ENCODE results near the gene PRKACB. TPM values are rescaled to one million over a fixed set of nuclear protein-coding genes. Genes with fewer than 3 reads are reported as not detected.

The PRKACB gene
- total RNA-seq, 1 experiment from 2014 or later = 28.5 TPM

GRCh38 chr1:84168783-84169182, 24.7 kb downstream of the PRKACB start:
- no peak for DNase-seq
- H3K27me3 Mint-ChIP-seq (ENCODE audit: unreplicated experiment) = no peaks in the 10 kb centered on the region
- H3K27ac Mint-ChIP-seq (ENCODE audit: unreplicated experiment) = no peak overlapping the region
- TF ChIP-seq CTCF (IDR thresholded peaks at IDR 0.05; ENCODE audit: unreplicated experiment) = no peak
- BruUV-seq (replicated peaks) = no TSS peak
- peaks cover 20% of the 10 kb centered on the region for H3K4me1 Mint-ChIP-seq (ENCODE audit: low read depth, unreplicated experiment)
- H3K9me3 Mint-ChIP-seq (ENCODE audit: low read depth, unreplicated experiment) = no peaks in the 10 kb centered on the region
- H3K4me3 Mint-ChIP-seq (ENCODE audit: low read depth, unreplicated experiment) = no peak overlapping the region
- intact Hi-C loops (cut with micrococcal nuclease; ENCODE audit: unreplicated experiment) = no loop called here
- no peaks in the 10 kb centered on the region for H3K36me3 Mint-ChIP-seq (ENCODE audit: insufficient read depth, unreplicated experiment)
- CTCF ChIA-PET = no interaction called here

- intact Hi-C loops (cut with micrococcal nuclease; ENCODE audit: unreplicated experiment) = loop anchor here (10.0 kb wide), 1 partner anchor 135 kb away; the partner anchor contains the start of gene SAMD13
These were observed 26.1 kb downstream of the PRKACB start for GRCh38 chr1:84170171-84170570.

GRCh38 chr1:84171481-84171880, 27.4 kb downstream of the PRKACB start:
- Mint-ChIP-seq H3K4me1 (ENCODE audit: low read depth, unreplicated experiment) (peaks cover 27% of the 10 kb centered on the region), H3K27ac (ENCODE audit: unreplicated experiment) (no peak overlapping the region), H3K27me3 (ENCODE audit: unreplicated experiment) (no peaks in the 10 kb centered on the region), H3K36me3 (ENCODE audit: insufficient read depth, unreplicated experiment) (peaks cover 6% of the 10 kb centered on the region), H3K9me3 (ENCODE audit: low read depth, unreplicated experiment) (no peaks in the 10 kb centered on the region), H3K4me3 (ENCODE audit: low read depth, unreplicated experiment) (no peak overlapping the region)
- no TSS peak for BruUV-seq (replicated peaks)
- intact Hi-C loops (cut with micrococcal nuclease; ENCODE audit: unreplicated experiment) = loop anchor here (10.0 kb wide), 1 partner anchor 133 kb away; the partner anchor contains the start of gene SAMD13
- no peak for DNase-seq
- TF ChIP-seq CTCF (IDR thresholded peaks at IDR 0.05; ENCODE audit: unreplicated experiment) = no peak
- CTCF ChIA-PET = no interaction called here

More at GRCh38 chr1:84170171-84170570, 26.1 kb downstream of the PRKACB start:
- Mint-ChIP-seq H3K27ac (ENCODE audit: unreplicated experiment) (no peak overlapping the region), H3K36me3 (ENCODE audit: insufficient read depth, unreplicated experiment) (peaks cover 6% of the 10 kb centered on the region), H3K4me1 (ENCODE audit: low read depth, unreplicated experiment) (peaks cover 28% of the 10 kb centered on the region), H3K4me3 (ENCODE audit: low read depth, unreplicated experiment) (no peak overlapping the region), H3K27me3 (ENCODE audit: unreplicated experiment) (no peaks in the 10 kb centered on the region), H3K9me3 (ENCODE audit: low read depth, unreplicated experiment) (no peaks in the 10 kb centered on the region)
- no TSS peak for BruUV-seq (replicated peaks)
- CTCF ChIA-PET = no interaction called here
- TF ChIP-seq CTCF (IDR thresholded peaks at IDR 0.05; ENCODE audit: unreplicated experiment) = no peak
- DNase-seq = no peak

GRCh38 chr1:84174051-84174556, 30.0 kb downstream of the PRKACB start:
- no peak for TF ChIP-seq CTCF (IDR thresholded peaks at IDR 0.05; ENCODE audit: unreplicated experiment)
- Mint-ChIP-seq H3K27ac (ENCODE audit: unreplicated experiment) (peak overlapping the region; percentile 88), H3K4me3 (ENCODE audit: low read depth, unreplicated experiment) (peak overlapping the region; percentile 58), H3K27me3 (ENCODE audit: unreplicated experiment) (no peaks in the 10 kb centered on the region), H3K9me3 (ENCODE audit: low read depth, unreplicated experiment) (no peaks in the 10 kb centered on the region), H3K36me3 (ENCODE audit: insufficient read depth, unreplicated experiment) (peaks cover 6% of the 10 kb centered on the region), H3K4me1 (ENCODE audit: low read depth, unreplicated experiment) (peaks cover 23% of the 10 kb centered on the region)
- no TSS peak for BruUV-seq (replicated peaks)
- DNase-seq = peak; percentile 29
- intact Hi-C loops (cut with micrococcal nuclease; ENCODE audit: unreplicated experiment) = loop anchor here (2.0 to 10.0 kb wide), 2 partner anchors 29 to 131 kb away; partner anchors contain the start of genes PRKACB and SAMD13
- CTCF ChIA-PET = interaction anchor here (0.6 to 1.0 kb wide), 3 partner anchors 128 to 1685 kb away, joined by 4 to 10 read pairs (median 7); no protein-coding TSS in a partner anchor
